IMR-90 (cell line): ENCODE measurements around the gene ZNF814. TPM values are rescaled to one million over a fixed set of nuclear protein-coding genes. Genes with fewer than 3 reads are reported as not detected.

Experiments
- ATAC-seq: fragments of 200-7000 bp; cut with Tn5 transposase; 2 replicates; pipeline ENCODE4 v1.9.1; 2020; ENCODE audit warnings: low read depth, mild to moderate bottlenecking, moderate library complexity
- BruUV-seq: library from RNA; stranded (reverse); fragments of 400-500 nt; replicated peaks from 2 replicates; lab custom pipeline; 2021; lab: Mats Ljungman, UMichigan
- CTCF ChIA-PET: fragments of 300-600 bp; formaldehyde crosslinking; extraction: SDS; loops from one replicate; lab custom pipeline; 2021; ENCODE audit warnings: antibody characterized with exemption; lab: Yijun Ruan, JAX
- POLR2A ChIA-PET: fragments of 300-600 bp; sonication (Branson Sonifier 250); formaldehyde crosslinking; loops from one replicate; lab custom pipeline; 2022; ENCODE audit warnings: antibody characterized with exemption; ENCODE audit not compliant: unreplicated experiment; lab: Charles Lee
- DNase-seq: peaks from one replicate; pipeline ENCODE4 v3.0.0; 2013
- H2AFZ ChIP-seq: replicated peaks from 2 replicates; pipeline ENCODE3; 2013; ENCODE audit warnings: low read length, mild to moderate bottlenecking; ENCODE audit not compliant: poor library complexity
- H2AK5ac ChIP-seq: 2 replicates; pipeline ENCODE4 v1.6.1; 2013; ENCODE audit warnings: low read depth, low read length, inconsistent platforms
- H2AK9ac ChIP-seq: replicated peaks from 2 replicates; pipeline ENCODE3; 2013; ENCODE audit warnings: mild to moderate bottlenecking, low read depth, low read length, moderate library complexity; ENCODE audit not compliant: poor library complexity
- H2BK120ac ChIP-seq: 2 replicates; pipeline ENCODE4 v1.6.1; 2013; ENCODE audit warnings: low read depth, low read length, inconsistent platforms
- H2BK15ac ChIP-seq: 3 replicates; pipeline ENCODE4 v1.6.1; 2013; ENCODE audit warnings: low read depth, low read length, inconsistent platforms
- H2BK20ac ChIP-seq: 2 replicates; pipeline ENCODE4 v1.6.1; 2013; ENCODE audit warnings: low read depth, mild to moderate bottlenecking, inconsistent platforms, low read length, moderate library complexity
- H2BK5ac ChIP-seq: 2 replicates; pipeline ENCODE4 v1.6.1; 2013; ENCODE audit warnings: mild to moderate bottlenecking, low read depth, low read length, inconsistent platforms; ENCODE audit not compliant: poor library complexity, severe bottlenecking
- H3K14ac ChIP-seq: replicated peaks from 2 replicates; pipeline ENCODE4 v1.6.1; 2013; ENCODE audit warnings: low read depth, low read length, inconsistent platforms
- H3K18ac ChIP-seq: 2 replicates; pipeline ENCODE4 v1.6.1; 2013; ENCODE audit warnings: low read depth, low read length, control low read depth
- H3K23ac ChIP-seq: 2 replicates; pipeline ENCODE4 v1.6.1; 2013; ENCODE audit warnings: low read depth, low read length, inconsistent platforms
- H3K27ac ChIP-seq: 2 replicates; pipeline ENCODE4 v1.5.1; 2013; ENCODE audit warnings: mild to moderate bottlenecking, control low read depth, low read length; ENCODE audit not compliant: insufficient read depth
- H3K27me3 ChIP-seq: 2 replicates; pipeline ENCODE4 v1.6.1; 2013; ENCODE audit warnings: low read length; ENCODE audit not compliant: control insufficient read depth, insufficient read depth
- H3K36me3 ChIP-seq: 2 replicates; pipeline ENCODE4 v1.6.1; 2013; ENCODE audit warnings: low read length, mixed read lengths; ENCODE audit not compliant: control insufficient read depth, insufficient read depth
- H3K4ac ChIP-seq: 2 replicates; pipeline ENCODE4 v1.6.1; 2013; ENCODE audit warnings: low read depth, low read length, inconsistent platforms
- H3K4me1 ChIP-seq: 2 replicates; pipeline ENCODE4 v1.6.1; 2013; ENCODE audit warnings: low read length, mixed read lengths; ENCODE audit not compliant: control insufficient read depth, insufficient read depth
- H3K4me2 ChIP-seq: 2 replicates; pipeline ENCODE4 v1.6.1; 2013; ENCODE audit warnings: low read depth, mild to moderate bottlenecking, control low read depth, low read length, moderate library complexity
- H3K4me3 ChIP-seq: 2 replicates; pipeline ENCODE4 v1.5.1; 2013; ENCODE audit warnings: low read depth, mild to moderate bottlenecking, control low read depth, low read length, moderate library complexity; ENCODE audit not compliant: insufficient read depth
- H3K56ac ChIP-seq: 2 replicates; pipeline ENCODE4 v1.6.1; 2013; ENCODE audit warnings: low read length, inconsistent platforms; ENCODE audit not compliant: insufficient read depth; ENCODE audit errors: extremely low read depth
- H3K79me1 ChIP-seq, 2 experiments: 2 replicates each; pipeline ENCODE4 v1.6.1; 2013; ENCODE audit warnings: low read length in 2 of 2, inconsistent platforms in 1 of 2, low read depth in 1 of 2
- H3K9ac ChIP-seq: 2 replicates; pipeline ENCODE4 v1.6.1; 2013; ENCODE audit warnings: low read depth, low read length, control low read depth
- H3K9me1 ChIP-seq: 2 replicates; pipeline ENCODE4 v1.6.1; 2013; ENCODE audit warnings: low read length, inconsistent platforms; ENCODE audit not compliant: insufficient read depth
- H3K9me3 ChIP-seq: 2 replicates; pipeline ENCODE4 v1.6.1; 2013; ENCODE audit warnings: low read length; ENCODE audit not compliant: control insufficient read depth, insufficient read depth
- H4K20me1 ChIP-seq: 2 replicates; pipeline ENCODE4 v1.6.1; 2013; ENCODE audit warnings: low read length, inconsistent platforms; ENCODE audit not compliant: insufficient read depth
- H4K5ac ChIP-seq: 2 replicates; pipeline ENCODE4 v1.6.1; 2013; ENCODE audit warnings: mild to moderate bottlenecking, low read depth, low read length, control low read depth
- H4K8ac ChIP-seq, 2 experiments: 2 replicates each; pipeline ENCODE4 v1.6.1; 2013; ENCODE audit warnings: low read depth in 2 of 2, low read length in 2 of 2, control low read depth in 1 of 2, inconsistent platforms in 1 of 2
- H4K91ac ChIP-seq: 2 replicates; pipeline ENCODE4 v1.6.1; 2013; ENCODE audit warnings: low read depth, low read length, inconsistent platforms; ENCODE audit not compliant: insufficient read depth
- BHLHE40 ChIP-seq: fragments of 150-350 bp; IDR thresholded peaks from 2 replicates; pipeline ENCODE4 v1.6.1; 2016; ENCODE audit warnings: mild to moderate bottlenecking, low read depth, low read length
- CEBPB ChIP-seq: IDR thresholded peaks from 2 replicates; pipeline ENCODE4 v1.6.1; 2012; ENCODE audit warnings: low read depth, low read length, improper control_type of control experiment
- CHD1 ChIP-seq: IDR thresholded peaks from 2 replicates; pipeline ENCODE4 v1.6.1; 2012; ENCODE audit warnings: low read depth, low read length, improper control_type of control experiment
- FOS ChIP-seq: fragments of 150-350 bp; IDR thresholded peaks from 2 replicates; pipeline ENCODE4 v1.6.1; 2016; ENCODE audit warnings: low read depth, low read length
- MAFK ChIP-seq: IDR thresholded peaks from 2 replicates; pipeline ENCODE4 v1.6.1; 2012; ENCODE audit warnings: low read depth, low read length, improper control_type of control experiment
- MAZ ChIP-seq: IDR thresholded peaks from 2 replicates; pipeline ENCODE4 v1.6.1; 2012; ENCODE audit warnings: low read depth, mild to moderate bottlenecking, low read length, improper control_type of control experiment, moderate library complexity, borderline replicate concordance
- MXI1 ChIP-seq: IDR thresholded peaks from 2 replicates; pipeline ENCODE4 v1.6.1; 2012; ENCODE audit warnings: low read depth, mild to moderate bottlenecking, low read length, moderate library complexity, borderline replicate concordance
- NFE2L2 ChIP-seq: fragments of 150-350 bp; IDR thresholded peaks from 2 replicates; pipeline ENCODE4 v1.6.1; 2016; ENCODE audit warnings: low read depth, mild to moderate bottlenecking, low read length
- POLR2A ChIP-seq: IDR thresholded peaks from 2 replicates; pipeline ENCODE4 v1.6.1; 2012; ENCODE audit warnings: mild to moderate bottlenecking, low read depth, low read length
- RAD21 ChIP-seq: IDR thresholded peaks from 2 replicates; pipeline ENCODE4 v1.6.1; 2012; ENCODE audit warnings: low read length, improper control_type of control experiment
- RCOR1 ChIP-seq: IDR thresholded peaks from 2 replicates; pipeline ENCODE4 v1.6.1; 2012; ENCODE audit warnings: mild to moderate bottlenecking, low read length, improper control_type of control experiment; ENCODE audit not compliant: insufficient replicate concordance
- RFX5 ChIP-seq: IDR thresholded peaks from 2 replicates; pipeline ENCODE4 v1.8.0; 2012; ENCODE audit warnings: low read depth, mild to moderate bottlenecking, low read length, moderate library complexity
- SMC3 ChIP-seq: fragments of 150-350 bp; IDR thresholded peaks from 2 replicates; pipeline ENCODE4 v1.6.1; 2016; ENCODE audit warnings: low read depth, mild to moderate bottlenecking, antibody characterized with exemption, low read length, moderate library complexity
- WGBS, 2 experiments: methylation state at CpG; one replicate each; pipeline versions ENCODE4 v1.1.5 to v1.1.7; 2013; ENCODE audit warnings: missing lambda C conversion rate in 2 of 2; ENCODE audit not compliant: insufficient read length in 1 of 2; ENCODE audit errors: extremely low coverage in 2 of 2; 5-methylcytosine and 5-hydroxymethylcytosine counted together
- dilution Hi-C: fragments of 300-500 bp; cut with HindIII; formaldehyde crosslinking; loops from one replicate; pipeline ENCODE4 v1.14.3; 2018; ENCODE audit warnings: low sequenced_read_pairs; ENCODE audit not compliant: unreplicated experiment
- in situ Hi-C: fragments of 300-500 bp; cut with MboI; formaldehyde crosslinking; loops from 3 replicates; pipeline ENCODE4 v1.14.3; 2019; ENCODE audit warnings: low sequenced_read_pairs, inconsistent platforms, mixed read lengths
- intact Hi-C: fragments of 100-400 bp; cut with micrococcal nuclease; formaldehyde crosslinking; loops from 2 replicates; pipeline ENCODE4 v1.10.0; 2022
- polyA plus RNA-seq, 3 experiments: library from polyadenylated mRNA; depleted of rRNA; stranded (reverse); fragments of >200 nt; gene quantifications; 2 replicates each; pipeline ENCODE4 v1.2.3, GENCODE V29; 2012; ENCODE audit warnings: low replicate concordance in 1 of 3
- total RNA-seq: library from RNA; depleted of rRNA; stranded (reverse); fragments of >200 nt; gene quantifications from 2 replicates; pipeline ENCODE4 v1.2.3, GENCODE V29; 2012
- TF ChIP-seq, protein P1 (sequence below): fragments of 150-350 bp; IDR thresholded peaks from 2 replicates; pipeline ENCODE4 v1.6.1; 2017; ENCODE audit warnings: mild to moderate bottlenecking, antibody characterized with exemption, low read length, low read depth
- TF ChIP-seq, protein P2 (sequence below): fragments of 150-350 bp; IDR thresholded peaks from 2 replicates; pipeline ENCODE4 v1.6.1; 2016; ENCODE audit warnings: low read depth, mild to moderate bottlenecking, low read length, moderate library complexity, borderline replicate concordance
- TF ChIP-seq, protein P3 (sequence below): conservative IDR thresholded peaks from 2 replicates; pipeline ENCODE4 v1.5.1; 2012; ENCODE audit warnings: mild to moderate bottlenecking, low read depth, low read length, improper control_type of control experiment

Gene ZNF814
- total and polyA plus RNA-seq, 2 of the 4 experiments (the other 2 are of a cell fraction): 3.9 to 5.9 TPM

DNA sequence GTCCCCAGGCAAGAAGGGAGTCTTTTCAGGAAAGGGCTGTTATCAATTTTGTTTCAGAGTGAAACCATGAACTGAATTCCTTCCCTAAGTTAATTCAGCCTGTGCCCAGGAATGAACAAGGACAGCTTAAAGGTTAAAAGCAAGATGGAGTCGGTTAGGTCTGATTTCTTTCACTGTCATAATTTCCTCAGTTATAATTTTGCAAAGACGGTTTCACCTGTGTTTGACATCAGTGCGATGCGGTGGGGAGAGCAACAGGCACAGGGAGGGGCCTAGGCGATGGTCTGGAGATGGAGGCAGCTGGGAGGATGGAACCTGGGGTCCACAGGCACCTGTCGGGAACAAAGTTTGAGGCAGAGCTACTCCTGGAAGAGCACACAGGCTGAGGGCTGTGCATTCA is 68.2 kb downstream of the ZNF814 start:
- no peak overlapping the region for H3K18ac ChIP-seq
- H3K4me1 ChIP-seq: peaks cover 4% of the 10 kb centered on the region
- no peak overlapping the region for H2BK5ac ChIP-seq
- no peak overlapping the region for H3K4ac ChIP-seq
- DNase-seq (no peak), ATAC-seq (no peak)
- peak overlapping the region; percentile 95 for H3K4me2 ChIP-seq
- BruUV-seq: no TSS peak
- no peak overlapping the region for H2BK15ac ChIP-seq
- WGBS, 2 experiments: no CpG with 5 or more reads among the region's 6 CpGs
- H2BK20ac ChIP-seq: no peak overlapping the region
- no peak overlapping the region for H4K91ac ChIP-seq
- peaks cover 4 to 56% of the 10 kb centered on the region in 2 experiments; a peak in 3 of 4 replicates for H3K79me1 ChIP-seq
- peak overlapping the region; percentile 89 for H3K4me3 ChIP-seq
- no peaks in the 10 kb centered on the region for H3K27me3 ChIP-seq
- H3K14ac ChIP-seq: 0 out of 2 replicates have a peak overlapping the region, but pooled peaks have one; percentile 28
- no peaks in the 10 kb centered on the region for H3K9me3 ChIP-seq
- peak overlapping the region; percentile 82 for H3K23ac ChIP-seq
- peaks cover 4% of the 10 kb centered on the region for H3K9me1 ChIP-seq
- POLR2A ChIA-PET: interaction anchor here (0.5 kb wide), 1 partner anchor 350 kb away, joined by 17 read pairs; no protein-coding TSS in a partner anchor
- H2BK120ac ChIP-seq: no peak overlapping the region
- intact Hi-C loops: no loop called here
- no peak overlapping the region; the same call in 1 of the 2 replicates for H3K27ac ChIP-seq
- no peak overlapping the region for H2AFZ ChIP-seq
- H4K8ac ChIP-seq: peak overlapping the region in 1 of 2 experiments; percentile 33; a peak in 1 of 4 replicates
- H2AK9ac ChIP-seq: no peak overlapping the region
- CTCF ChIA-PET: no interaction called here
- in situ Hi-C loops: no loop called here
- peaks cover 15% of the 10 kb centered on the region for H4K20me1 ChIP-seq
- H2AK5ac ChIP-seq: no peak overlapping the region
- peak overlapping the region; percentile 88 for H3K9ac ChIP-seq
- dilution Hi-C loops: no loop called here
- no peak overlapping the region for H4K5ac ChIP-seq
- peaks cover 1% of the 10 kb centered on the region for H3K36me3 ChIP-seq
- no peak overlapping the region for H3K56ac ChIP-seq
- TF ChIP-seq, protein P1, sequence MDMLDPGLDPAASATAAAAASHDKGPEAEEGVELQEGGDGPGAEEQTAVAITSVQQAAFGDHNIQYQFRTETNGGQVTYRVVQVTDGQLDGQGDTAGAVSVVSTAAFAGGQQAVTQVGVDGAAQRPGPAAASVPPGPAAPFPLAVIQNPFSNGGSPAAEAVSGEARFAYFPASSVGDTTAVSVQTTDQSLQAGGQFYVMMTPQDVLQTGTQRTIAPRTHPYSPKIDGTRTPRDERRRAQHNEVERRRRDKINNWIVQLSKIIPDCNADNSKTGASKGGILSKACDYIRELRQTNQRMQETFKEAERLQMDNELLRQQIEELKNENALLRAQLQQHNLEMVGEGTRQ: no peak
- TF ChIP-seq SMC3 (no peak), RFX5 (no peak), POLR2A (no peak), NFE2L2 (no peak), MXI1 (no peak), FOS (no peak), RCOR1 (no peak), BHLHE40 (no peak), CEBPB (no peak), CHD1 (no peak), MAZ (no peak), MAFK (no peak), RAD21 (no peak)
- TF ChIP-seq, protein P2, sequence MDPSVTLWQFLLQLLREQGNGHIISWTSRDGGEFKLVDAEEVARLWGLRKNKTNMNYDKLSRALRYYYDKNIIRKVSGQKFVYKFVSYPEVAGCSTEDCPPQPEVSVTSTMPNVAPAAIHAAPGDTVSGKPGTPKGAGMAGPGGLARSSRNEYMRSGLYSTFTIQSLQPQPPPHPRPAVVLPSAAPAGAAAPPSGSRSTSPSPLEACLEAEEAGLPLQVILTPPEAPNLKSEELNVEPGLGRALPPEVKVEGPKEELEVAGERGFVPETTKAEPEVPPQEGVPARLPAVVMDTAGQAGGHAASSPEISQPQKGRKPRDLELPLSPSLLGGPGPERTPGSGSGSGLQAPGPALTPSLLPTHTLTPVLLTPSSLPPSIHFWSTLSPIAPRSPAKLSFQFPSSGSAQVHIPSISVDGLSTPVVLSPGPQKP: no peak
- TF ChIP-seq, protein P3, sequence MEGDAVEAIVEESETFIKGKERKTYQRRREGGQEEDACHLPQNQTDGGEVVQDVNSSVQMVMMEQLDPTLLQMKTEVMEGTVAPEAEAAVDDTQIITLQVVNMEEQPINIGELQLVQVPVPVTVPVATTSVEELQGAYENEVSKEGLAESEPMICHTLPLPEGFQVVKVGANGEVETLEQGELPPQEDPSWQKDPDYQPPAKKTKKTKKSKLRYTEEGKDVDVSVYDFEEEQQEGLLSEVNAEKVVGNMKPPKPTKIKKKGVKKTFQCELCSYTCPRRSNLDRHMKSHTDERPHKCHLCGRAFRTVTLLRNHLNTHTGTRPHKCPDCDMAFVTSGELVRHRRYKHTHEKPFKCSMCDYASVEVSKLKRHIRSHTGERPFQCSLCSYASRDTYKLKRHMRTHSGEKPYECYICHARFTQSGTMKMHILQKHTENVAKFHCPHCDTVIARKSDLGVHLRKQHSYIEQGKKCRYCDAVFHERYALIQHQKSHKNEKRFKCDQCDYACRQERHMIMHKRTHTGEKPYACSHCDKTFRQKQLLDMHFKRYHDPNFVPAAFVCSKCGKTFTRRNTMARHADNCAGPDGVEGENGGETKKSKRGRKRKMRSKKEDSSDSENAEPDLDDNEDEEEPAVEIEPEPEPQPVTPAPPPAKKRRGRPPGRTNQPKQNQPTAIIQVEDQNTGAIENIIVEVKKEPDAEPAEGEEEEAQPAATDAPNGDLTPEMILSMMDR: no peak
